Mammary epithelial cell (primary cell): ENCODE results near the gene ARHGEF2.

Source experiments
- EZH2 ChIP-seq: IDR thresholded peaks from 2 replicates; pipeline ENCODE4 v1.6.1; 2012; ENCODE audit warnings: low read length, inconsistent platforms, borderline replicate concordance
- TF ChIP-seq, protein P1 (sequence below), 2 donors: IDR thresholded peaks in 1 of 2; conservative IDR thresholded peaks in 1 of 2; 2 replicates each; pipeline ENCODE4 v1.5.1; 2011 to 2012; ENCODE audit warnings: inconsistent platforms in 2 of 2, low read length in 2 of 2, mild to moderate bottlenecking in 2 of 2, control low read depth in 1 of 2, low read depth in 1 of 2; ENCODE audit not compliant: insufficient read depth in 1 of 2; ENCODE audit errors: extremely low read depth in 1 of 2

DNA sequence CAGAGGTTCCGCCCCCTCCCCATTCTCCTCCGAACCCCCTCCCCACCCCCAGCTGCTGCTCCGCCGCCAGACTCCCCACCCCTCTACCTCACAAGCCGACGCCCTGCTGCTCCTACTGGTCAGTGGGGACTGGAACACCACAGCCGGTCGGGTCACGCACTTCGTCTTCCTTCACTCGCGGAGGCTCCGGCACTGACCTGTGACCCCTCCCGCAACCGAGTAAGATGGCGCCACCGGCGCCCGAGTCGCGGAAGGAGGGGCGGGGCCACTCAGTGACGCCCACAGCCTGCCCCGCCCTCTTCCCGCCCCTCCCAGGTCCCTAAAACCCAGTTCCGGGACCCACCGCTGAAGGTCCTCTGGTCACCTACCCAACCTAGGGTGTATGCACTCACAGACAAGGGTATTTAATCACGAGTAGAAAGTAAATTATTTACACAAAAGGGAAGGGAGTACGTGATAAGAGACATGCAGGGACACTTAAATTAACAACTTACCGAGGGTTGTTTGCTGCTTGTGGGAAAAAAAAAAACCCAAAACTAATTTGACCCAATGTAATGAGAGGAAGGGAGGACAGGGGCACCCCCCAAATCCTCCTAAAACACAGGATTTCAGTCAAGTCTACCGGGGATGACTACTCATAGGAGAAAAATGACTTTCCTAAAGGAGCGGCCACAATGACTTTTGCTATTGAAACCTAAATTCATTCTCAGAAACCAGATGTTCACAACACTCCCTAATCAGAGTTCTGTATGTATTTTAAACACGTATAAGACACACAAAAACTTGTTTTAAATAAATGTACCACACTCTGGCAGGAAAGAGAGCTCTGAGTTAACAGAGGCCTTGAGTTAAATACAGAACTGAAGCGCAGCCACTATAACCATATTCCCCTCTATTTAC, 66.9 kb downstream of the ARHGEF2 start, which contains the start of gene RIT1:
- TF ChIP-seq, protein P1, sequence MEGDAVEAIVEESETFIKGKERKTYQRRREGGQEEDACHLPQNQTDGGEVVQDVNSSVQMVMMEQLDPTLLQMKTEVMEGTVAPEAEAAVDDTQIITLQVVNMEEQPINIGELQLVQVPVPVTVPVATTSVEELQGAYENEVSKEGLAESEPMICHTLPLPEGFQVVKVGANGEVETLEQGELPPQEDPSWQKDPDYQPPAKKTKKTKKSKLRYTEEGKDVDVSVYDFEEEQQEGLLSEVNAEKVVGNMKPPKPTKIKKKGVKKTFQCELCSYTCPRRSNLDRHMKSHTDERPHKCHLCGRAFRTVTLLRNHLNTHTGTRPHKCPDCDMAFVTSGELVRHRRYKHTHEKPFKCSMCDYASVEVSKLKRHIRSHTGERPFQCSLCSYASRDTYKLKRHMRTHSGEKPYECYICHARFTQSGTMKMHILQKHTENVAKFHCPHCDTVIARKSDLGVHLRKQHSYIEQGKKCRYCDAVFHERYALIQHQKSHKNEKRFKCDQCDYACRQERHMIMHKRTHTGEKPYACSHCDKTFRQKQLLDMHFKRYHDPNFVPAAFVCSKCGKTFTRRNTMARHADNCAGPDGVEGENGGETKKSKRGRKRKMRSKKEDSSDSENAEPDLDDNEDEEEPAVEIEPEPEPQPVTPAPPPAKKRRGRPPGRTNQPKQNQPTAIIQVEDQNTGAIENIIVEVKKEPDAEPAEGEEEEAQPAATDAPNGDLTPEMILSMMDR (conservative IDR thresholded peaks at IDR 0.05 in 1 of 2, IDR thresholded peaks at IDR 0.05 in 1 of 2; ENCODE audit: extremely low read depth in 1 of 2, insufficient read depth in 1 of 2, low read depth in 1 of 2, low read length in 2 of 2), result peak in 1 of 2 donors; percentile 11
- TF ChIP-seq EZH2, result no peak
